Measurements from ENCODE around the gene RAC2.

RAC2 gene

GRCh38 chr22:37182101-37182948, 61.7 kb downstream of the RAC2 start:
- no peak overlapping the region for H3K4me3 ChIP-seq (ENCODE audit: low read depth, low read length)
- no peaks in the 10 kb centered on the region for H3K36me3 ChIP-seq (ENCODE audit: control insufficient read depth, insufficient read depth, low read length)
- H3K9me3 ChIP-seq (ENCODE audit: control insufficient read depth, insufficient read depth, low read depth, low read length), result no peaks in the 10 kb centered on the region
- no peak overlapping the region for H3K27ac ChIP-seq (ENCODE audit: low read depth, low read length)
- peaks cover 12% of the 10 kb centered on the region; the same call in 1 of the 2 replicates for H3K4me1 ChIP-seq (ENCODE audit: control insufficient read depth, insufficient read depth, low read length)
- H3K9ac ChIP-seq (ENCODE audit: low read length), result no peak overlapping the region
- no peaks in the 10 kb centered on the region for H3K27me3 ChIP-seq (ENCODE audit: control insufficient read depth, insufficient read depth, low read length)

GRCh38 chr22:37181681-37182080, 62.4 kb downstream of the RAC2 start:
- H3K4me3 ChIP-seq (ENCODE audit: low read depth, low read length), result no peak overlapping the region
- H3K4me1 ChIP-seq (ENCODE audit: control insufficient read depth, insufficient read depth, low read length), result peaks cover 12% of the 10 kb centered on the region; the same call in 1 of the 2 replicates
- H3K27me3 ChIP-seq (ENCODE audit: control insufficient read depth, insufficient read depth, low read length), result no peaks in the 10 kb centered on the region
- no peak overlapping the region for H3K9ac ChIP-seq (ENCODE audit: low read length)
- H3K9me3 ChIP-seq (ENCODE audit: control insufficient read depth, insufficient read depth, low read depth, low read length), result no peaks in the 10 kb centered on the region
- H3K27ac ChIP-seq (ENCODE audit: low read depth, low read length), result no peak overlapping the region
- H3K36me3 ChIP-seq (ENCODE audit: control insufficient read depth, insufficient read depth, low read length), result no peaks in the 10 kb centered on the region

- Histone ChIP-seq H3K27me3 (ENCODE audit: control insufficient read depth, insufficient read depth, low read length) (no peaks in the 10 kb centered on the region), H3K4me3 (ENCODE audit: low read depth, low read length) (no peak overlapping the region), H3K9ac (ENCODE audit: low read length) (no peak overlapping the region), H3K27ac (ENCODE audit: low read depth, low read length) (no peak overlapping the region), H3K9me3 (ENCODE audit: control insufficient read depth, insufficient read depth, low read depth, low read length) (no peaks in the 10 kb centered on the region), H3K4me1 (ENCODE audit: control insufficient read depth, insufficient read depth, low read length) (peaks cover 7% of the 10 kb centered on the region; the same call in 1 of the 2 replicates), H3K36me3 (ENCODE audit: control insufficient read depth, insufficient read depth, low read length) (no peaks in the 10 kb centered on the region)
Observed at GRCh38 chr22:37180531-37181231, 63.4 kb downstream of the RAC2 start.

GRCh38 chr22:37179622-37180420, 64.2 kb downstream of the RAC2 start:
- Histone ChIP-seq H3K4me3 (ENCODE audit: low read depth, low read length) (no peak overlapping the region), H3K27ac (ENCODE audit: low read depth, low read length) (no peak overlapping the region), H3K9me3 (ENCODE audit: control insufficient read depth, insufficient read depth, low read depth, low read length) (no peaks in the 10 kb centered on the region), H3K36me3 (ENCODE audit: control insufficient read depth, insufficient read depth, low read length) (no peaks in the 10 kb centered on the region), H3K27me3 (ENCODE audit: control insufficient read depth, insufficient read depth, low read length) (no peaks in the 10 kb centered on the region), H3K9ac (ENCODE audit: low read length) (no peak overlapping the region), H3K4me1 (ENCODE audit: control insufficient read depth, insufficient read depth, low read length) (peaks cover 7% of the 10 kb centered on the region; the same call in 1 of the 2 replicates)

- H3K9ac ChIP-seq (ENCODE audit: low read length), result no peak overlapping the region
- H3K9me3 ChIP-seq (ENCODE audit: control insufficient read depth, insufficient read depth, low read depth, low read length), result no peaks in the 10 kb centered on the region
- no peaks in the 10 kb centered on the region for H3K36me3 ChIP-seq (ENCODE audit: control insufficient read depth, insufficient read depth, low read length)
- H3K27me3 ChIP-seq (ENCODE audit: control insufficient read depth, insufficient read depth, low read length), result no peaks in the 10 kb centered on the region; the same call in 1 of the 2 replicates
- peaks cover 7% of the 10 kb centered on the region; the same call in 1 of the 2 replicates for H3K4me1 ChIP-seq (ENCODE audit: control insufficient read depth, insufficient read depth, low read length)
- H3K4me3 ChIP-seq (ENCODE audit: low read depth, low read length), result no peak overlapping the region
- H3K27ac ChIP-seq (ENCODE audit: low read depth, low read length), result no peak overlapping the region
Observed at GRCh38 chr22:37179126-37179470, 65.0 kb downstream of the RAC2 start.

GRCh38 chr22:37178350-37179125, 65.5 kb downstream of the RAC2 start:
- Histone ChIP-seq H3K4me3 (ENCODE audit: low read depth, low read length) (no peak overlapping the region), H3K27me3 (ENCODE audit: control insufficient read depth, insufficient read depth, low read length) (no peaks in the 10 kb centered on the region; the same call in 1 of the 2 replicates), H3K9me3 (ENCODE audit: control insufficient read depth, insufficient read depth, low read depth, low read length) (no peaks in the 10 kb centered on the region), H3K4me1 (ENCODE audit: control insufficient read depth, insufficient read depth, low read length) (peaks cover 3% of the 10 kb centered on the region; the same call in 1 of the 2 replicates), H3K9ac (ENCODE audit: low read length) (no peak overlapping the region), H3K27ac (ENCODE audit: low read depth, low read length) (no peak overlapping the region), H3K36me3 (ENCODE audit: control insufficient read depth, insufficient read depth, low read length) (no peaks in the 10 kb centered on the region)

GRCh38 chr22:37177755-37178154, 66.3 kb downstream of the RAC2 start:
- Histone ChIP-seq H3K27me3 (ENCODE audit: control insufficient read depth, insufficient read depth, low read length) (no peaks in the 10 kb centered on the region; the same call in 1 of the 2 replicates), H3K4me1 (ENCODE audit: control insufficient read depth, insufficient read depth, low read length) (peaks cover 3% of the 10 kb centered on the region; the same call in 1 of the 2 replicates), H3K4me3 (ENCODE audit: low read depth, low read length) (no peak overlapping the region), H3K27ac (ENCODE audit: low read depth, low read length) (no peak overlapping the region), H3K36me3 (ENCODE audit: control insufficient read depth, insufficient read depth, low read length) (no peaks in the 10 kb centered on the region), H3K9ac (ENCODE audit: low read length) (no peak overlapping the region), H3K9me3 (ENCODE audit: control insufficient read depth, insufficient read depth, low read depth, low read length) (no peaks in the 10 kb centered on the region)

GRCh38 chr22:37177221-37177620, 66.8 kb downstream of the RAC2 start:
- H3K27ac ChIP-seq (ENCODE audit: low read depth, low read length), result no peak overlapping the region
- H3K4me3 ChIP-seq (ENCODE audit: low read depth, low read length), result no peak overlapping the region
- peaks cover 3% of the 10 kb centered on the region; the same call in 1 of the 2 replicates for H3K4me1 ChIP-seq (ENCODE audit: control insufficient read depth, insufficient read depth, low read length)
- H3K36me3 ChIP-seq (ENCODE audit: control insufficient read depth, insufficient read depth, low read length), result no peaks in the 10 kb centered on the region
- no peak overlapping the region for H3K9ac ChIP-seq (ENCODE audit: low read length)
- H3K27me3 ChIP-seq (ENCODE audit: control insufficient read depth, insufficient read depth, low read length), result no peaks in the 10 kb centered on the region; the same call in 1 of the 2 replicates
- no peaks in the 10 kb centered on the region for H3K9me3 ChIP-seq (ENCODE audit: control insufficient read depth, insufficient read depth, low read depth, low read length)

GRCh38 chr22:37176464-37177061, 67.5 kb downstream of the RAC2 start:
- Histone ChIP-seq H3K27me3 (ENCODE audit: control insufficient read depth, insufficient read depth, low read length) (no peaks in the 10 kb centered on the region; the same call in 1 of the 2 replicates), H3K36me3 (ENCODE audit: control insufficient read depth, insufficient read depth, low read length) (no peaks in the 10 kb centered on the region), H3K9me3 (ENCODE audit: control insufficient read depth, insufficient read depth, low read depth, low read length) (no peaks in the 10 kb centered on the region), H3K4me1 (ENCODE audit: control insufficient read depth, insufficient read depth, low read length) (peaks cover 7% of the 10 kb centered on the region; the same call in 1 of the 2 replicates), H3K4me3 (ENCODE audit: low read depth, low read length) (no peak overlapping the region), H3K9ac (ENCODE audit: low read length) (no peak overlapping the region), H3K27ac (ENCODE audit: low read depth, low read length) (no peak overlapping the region)

Measured in HUES6 (cell line).